PFSK-1 (cell line): ENCODE results near the gene MLYCD.

Experiments
- POLR2AphosphoS5 ChIP-seq: IDR thresholded peaks from 2 replicates; pipeline ENCODE4 v1.6.1; 2012; ENCODE audit warnings: low read depth, mild to moderate bottlenecking, control low read depth, low read length, moderate library complexity
- TAF1 ChIP-seq: IDR thresholded peaks from 2 replicates; pipeline ENCODE4 v1.6.1; 2012; ENCODE audit warnings: low read length, control low read depth, borderline replicate concordance; ENCODE audit not compliant: insufficient read depth
- TF ChIP-seq, protein P1 (sequence below), 2 experiments: IDR thresholded peaks; 2 replicates each; pipeline versions ENCODE4 v1.6.1 to v1.8.0; 2011 to 2012; ENCODE audit warnings: low read depth in 2 of 2, low read length in 2 of 2, control low read depth in 1 of 2, inconsistent platforms in 1 of 2, mild to moderate bottlenecking in 1 of 2, moderate library complexity in 1 of 2; ENCODE audit not compliant: insufficient read depth in 1 of 2

DNA sequence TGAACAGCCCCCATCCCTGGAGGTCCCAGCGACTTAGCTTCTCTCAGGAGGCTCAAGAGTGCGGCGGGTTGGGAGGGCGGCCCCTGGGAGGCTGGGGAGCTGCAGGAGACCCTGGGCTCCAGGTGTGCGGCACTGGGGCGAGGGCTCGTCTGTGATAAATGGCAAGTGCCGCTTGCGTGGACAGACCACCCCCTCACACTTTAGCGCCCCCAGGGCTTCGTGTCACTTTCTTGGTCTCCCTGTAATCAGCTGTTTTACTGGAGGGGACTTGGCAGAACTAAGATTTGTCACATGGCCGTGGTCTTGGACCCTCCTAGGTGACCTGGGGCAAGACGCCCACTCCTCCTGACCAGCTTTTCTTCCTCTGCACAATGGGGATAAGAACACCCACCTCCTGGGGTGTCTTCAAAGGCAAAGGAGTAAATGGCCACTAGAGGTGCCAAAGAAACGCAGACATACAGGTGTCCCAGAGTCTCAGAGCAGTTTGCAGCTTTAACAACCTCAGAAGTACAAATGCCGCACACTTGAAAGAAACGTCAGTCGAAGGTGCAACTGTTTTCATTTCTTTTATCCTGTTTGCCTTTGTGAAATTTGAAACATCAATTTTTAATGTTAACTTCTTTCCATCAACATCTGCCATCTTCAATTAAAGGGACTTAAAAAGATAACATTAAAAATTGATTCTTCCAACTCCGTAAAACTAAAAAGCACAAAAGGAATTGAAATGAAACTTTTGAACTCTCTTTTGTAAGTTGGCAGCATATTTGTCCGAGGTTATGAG is 55.1 kb downstream of the MLYCD start:
- TF ChIP-seq, protein P1, sequence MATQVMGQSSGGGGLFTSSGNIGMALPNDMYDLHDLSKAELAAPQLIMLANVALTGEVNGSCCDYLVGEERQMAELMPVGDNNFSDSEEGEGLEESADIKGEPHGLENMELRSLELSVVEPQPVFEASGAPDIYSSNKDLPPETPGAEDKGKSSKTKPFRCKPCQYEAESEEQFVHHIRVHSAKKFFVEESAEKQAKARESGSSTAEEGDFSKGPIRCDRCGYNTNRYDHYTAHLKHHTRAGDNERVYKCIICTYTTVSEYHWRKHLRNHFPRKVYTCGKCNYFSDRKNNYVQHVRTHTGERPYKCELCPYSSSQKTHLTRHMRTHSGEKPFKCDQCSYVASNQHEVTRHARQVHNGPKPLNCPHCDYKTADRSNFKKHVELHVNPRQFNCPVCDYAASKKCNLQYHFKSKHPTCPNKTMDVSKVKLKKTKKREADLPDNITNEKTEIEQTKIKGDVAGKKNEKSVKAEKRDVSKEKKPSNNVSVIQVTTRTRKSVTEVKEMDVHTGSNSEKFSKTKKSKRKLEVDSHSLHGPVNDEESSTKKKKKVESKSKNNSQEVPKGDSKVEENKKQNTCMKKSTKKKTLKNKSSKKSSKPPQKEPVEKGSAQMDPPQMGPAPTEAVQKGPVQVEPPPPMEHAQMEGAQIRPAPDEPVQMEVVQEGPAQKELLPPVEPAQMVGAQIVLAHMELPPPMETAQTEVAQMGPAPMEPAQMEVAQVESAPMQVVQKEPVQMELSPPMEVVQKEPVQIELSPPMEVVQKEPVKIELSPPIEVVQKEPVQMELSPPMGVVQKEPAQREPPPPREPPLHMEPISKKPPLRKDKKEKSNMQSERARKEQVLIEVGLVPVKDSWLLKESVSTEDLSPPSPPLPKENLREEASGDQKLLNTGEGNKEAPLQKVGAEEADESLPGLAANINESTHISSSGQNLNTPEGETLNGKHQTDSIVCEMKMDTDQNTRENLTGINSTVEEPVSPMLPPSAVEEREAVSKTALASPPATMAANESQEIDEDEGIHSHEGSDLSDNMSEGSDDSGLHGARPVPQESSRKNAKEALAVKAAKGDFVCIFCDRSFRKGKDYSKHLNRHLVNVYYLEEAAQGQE (IDR thresholded peaks at IDR 0.05; ENCODE audit: insufficient read depth in 1 of 2, low read depth in 2 of 2, low read length in 2 of 2), result no peak
- TF ChIP-seq TAF1 (no peak; the same call in 1 of the 2 replicates), POLR2AphosphoS5 (no peak; the same call in 1 of the 2 replicates)
